Neural cell (in vitro differentiated cells): Measurements from ENCODE around the gene PEAK1. TPM values are rescaled to one million over a fixed set of nuclear protein-coding genes. Genes with fewer than 3 reads are reported as not detected.
"Not testable (repeated sequence)": the region's sequence is repeated elsewhere in the genome, so short reads cannot be mapped to it uniquely, and the experiment has no call there.

Source experiments
- H2AFZ ChIP-seq: fragments of 200-600, 300-800 bp; sonication (generic), shearing (Covaris generic); 2 replicates; pipeline ENCODE4 v1.6.0; 2014; ENCODE audit warnings: low read depth, mild to moderate bottlenecking, antibody characterized with exemption, low read length, moderate library complexity
- H3F3A ChIP-seq: fragments of 200-600 bp; shearing (Covaris generic); 2 replicates; pipeline ENCODE4 v1.6.1; 2016; ENCODE audit warnings: mild to moderate bottlenecking, moderate library complexity, mixed read lengths, antibody characterized with exemption, low read length; ENCODE audit not compliant: insufficient read depth, poor library complexity, severe bottlenecking
- H3K27ac ChIP-seq: fragments of 200-600, 300-800 bp; sonication (generic), shearing (Covaris generic); 2 replicates; pipeline ENCODE4 v1.5.1; 2014; ENCODE audit warnings: mild to moderate bottlenecking, low read length, moderate library complexity
- H3K27me3 ChIP-seq: fragments of 300-800, 200-600 bp; sonication (generic), shearing (Covaris generic); 2 replicates; pipeline ENCODE4 v1.6.0; 2014; ENCODE audit warnings: mild to moderate bottlenecking, low read depth, low read length, moderate library complexity; ENCODE audit not compliant: insufficient read depth
- H3K36me3 ChIP-seq: fragments of 300-800, 200-600 bp; sonication (generic), shearing (Covaris generic); 2 replicates; pipeline ENCODE4 v1.5.1; 2014; ENCODE audit warnings: mild to moderate bottlenecking, antibody characterized with exemption, low read length, moderate library complexity; ENCODE audit not compliant: insufficient read depth
- H3K4me2 ChIP-seq: fragments of 300-800, 200-600 bp; sonication (generic), shearing (Covaris generic); 2 replicates; pipeline ENCODE4 v1.6.0; 2014; ENCODE audit warnings: mild to moderate bottlenecking, low read length
- H3K4me3 ChIP-seq: fragments of 300-800, 200-600 bp; sonication (generic), shearing (Covaris generic); 2 replicates; pipeline ENCODE4 v1.5.1; 2014; ENCODE audit warnings: mild to moderate bottlenecking, low read length, moderate library complexity
- H3K79me2 ChIP-seq: fragments of 200-600 bp; shearing (Covaris generic); replicated peaks from 2 replicates; pipeline ENCODE4 v1.6.0; 2014; ENCODE audit warnings: mild to moderate bottlenecking, low read length, moderate library complexity; ENCODE audit not compliant: insufficient read depth
- H3K9ac ChIP-seq: fragments of 300-800, 200-600 bp; sonication (generic), shearing (Covaris generic); 2 replicates; pipeline ENCODE4 v1.6.1; 2016; ENCODE audit warnings: mild to moderate bottlenecking, low read length, mixed read lengths
- H3K9me2 ChIP-seq: fragments of 200-600 bp; shearing (Covaris generic); 2 replicates; pipeline ENCODE4 v1.6.1; 2016; ENCODE audit warnings: mild to moderate bottlenecking, low read length, mixed read lengths; ENCODE audit not compliant: insufficient read depth
- H3K9me3 ChIP-seq: fragments of 200-600, 300-800 bp; sonication (generic), shearing (Covaris generic); 2 replicates; pipeline ENCODE4 v1.6.1; 2016; ENCODE audit warnings: mild to moderate bottlenecking, mixed run types, low read length, moderate library complexity, mixed read lengths
- H4K20me1 ChIP-seq: fragments of 200-600 bp; shearing (Covaris generic); 2 replicates; pipeline ENCODE4 v1.6.1; 2016; ENCODE audit warnings: mild to moderate bottlenecking, mixed run types; ENCODE audit not compliant: insufficient read depth
- CTCF ChIP-seq: fragments of 450-650 bp; IDR thresholded peaks from 2 replicates; pipeline ENCODE4 v1.5.1; 2014; ENCODE audit warnings: antibody characterized with exemption, mild to moderate bottlenecking, moderate library complexity; ENCODE audit not compliant: poor library complexity, severe bottlenecking
- EP300 ChIP-seq: fragments of 450-650 bp; conservative IDR thresholded peaks from 2 replicates; pipeline ENCODE4 v1.6.1; 2014; ENCODE audit warnings: antibody characterized with exemption, mild to moderate bottlenecking, moderate library complexity; ENCODE audit not compliant: poor library complexity, severe bottlenecking
- EZH2 ChIP-seq: fragments of 200-600, 300-800 bp; shearing (Covaris generic), sonication (generic); IDR thresholded peaks from 2 replicates; pipeline ENCODE4 v1.6.1; 2014; ENCODE audit warnings: antibody characterized with exemption, low read length, borderline replicate concordance, mild to moderate bottlenecking; ENCODE audit not compliant: insufficient read depth, poor library complexity, severe bottlenecking
- MXI1 ChIP-seq: fragments of 450-650 bp; conservative IDR thresholded peaks from 2 replicates; pipeline ENCODE4 v1.6.1; 2014; ENCODE audit warnings: antibody characterized with exemption, mild to moderate bottlenecking; ENCODE audit not compliant: poor library complexity, severe bottlenecking
- POLR2AphosphoS5 ChIP-seq: IDR thresholded peaks from 2 replicates; pipeline ENCODE4 v1.6.1; 2012
- SMC3 ChIP-seq: fragments of 450-650 bp; conservative IDR thresholded peaks from 2 replicates; pipeline ENCODE4 v1.6.1; 2014; ENCODE audit warnings: antibody characterized with exemption, mild to moderate bottlenecking, moderate library complexity; ENCODE audit not compliant: poor library complexity
- TAF1 ChIP-seq: IDR thresholded peaks from 2 replicates; pipeline ENCODE4 v1.6.1; 2012; ENCODE audit warnings: low read depth
- polyA plus RNA-seq: library from polyadenylated mRNA; depleted of rRNA; stranded (reverse); fragments of >200 nt; gene quantifications from 2 replicates; pipeline ENCODE4 v1.2.3, GENCODE V29; 2014
- TF ChIP-seq, protein P1 (sequence below): IDR thresholded peaks from 2 replicates; pipeline ENCODE4 v1.6.1; 2012; ENCODE audit warnings: borderline replicate concordance

Gene PEAK1
- polyA plus RNA-seq, 1 donor from 2014 or later, result 5.8 TPM

DNA sequence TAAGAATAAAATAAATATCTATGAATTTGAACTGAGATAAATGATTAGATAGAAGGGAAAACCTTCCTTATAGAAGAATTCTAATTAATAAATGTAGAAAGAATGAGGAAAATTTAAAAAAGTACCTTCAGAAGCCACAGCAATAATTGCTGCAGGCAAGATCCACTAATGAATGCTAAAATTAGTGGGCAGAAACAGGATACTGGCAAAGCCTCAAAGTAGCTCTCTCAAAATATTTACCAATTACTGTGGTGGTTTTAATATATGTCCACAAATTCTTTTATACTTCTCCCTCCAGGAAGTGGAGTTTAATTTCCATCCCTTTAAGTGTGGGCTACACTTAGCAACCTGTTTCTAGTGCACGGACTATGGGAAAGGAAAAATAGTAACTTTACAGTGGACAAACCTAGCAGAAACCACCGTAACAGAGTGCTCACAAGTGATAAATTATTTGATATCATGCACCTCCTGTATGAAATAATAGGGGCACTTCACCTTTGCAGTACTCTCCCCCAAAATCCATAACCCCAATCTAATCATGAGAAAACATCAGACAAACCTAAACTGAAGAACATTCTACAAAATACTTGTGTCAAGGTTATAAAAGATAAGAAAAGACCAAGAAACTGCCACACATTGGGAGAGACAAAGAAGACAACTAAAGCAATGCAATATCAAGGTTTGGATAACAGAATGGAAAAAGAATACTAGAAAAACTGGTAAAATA, 6.8 kb downstream of the PEAK1 start:
- H3K9me3 ChIP-seq, result no peaks in the 10 kb centered on the region
- peaks cover 16% of the 10 kb centered on the region for H3K79me2 ChIP-seq
- H3K9me2 ChIP-seq, result no peaks in the 10 kb centered on the region
- H3K36me3 ChIP-seq, result no peaks in the 10 kb centered on the region
- H3K27me3 ChIP-seq, result no peaks in the 10 kb centered on the region
- H3K4me3 ChIP-seq, result no peak overlapping the region
- H4K20me1 ChIP-seq, result no peaks in the 10 kb centered on the region
- H3K9ac ChIP-seq, result no peak overlapping the region
- TF ChIP-seq TAF1, result no peak
- no peak overlapping the region for H3K27ac ChIP-seq
- H2AFZ ChIP-seq, result no peak overlapping the region
- no peak overlapping the region for H3K4me2 ChIP-seq
- H3F3A ChIP-seq, result no peaks in the 10 kb centered on the region

DNA sequence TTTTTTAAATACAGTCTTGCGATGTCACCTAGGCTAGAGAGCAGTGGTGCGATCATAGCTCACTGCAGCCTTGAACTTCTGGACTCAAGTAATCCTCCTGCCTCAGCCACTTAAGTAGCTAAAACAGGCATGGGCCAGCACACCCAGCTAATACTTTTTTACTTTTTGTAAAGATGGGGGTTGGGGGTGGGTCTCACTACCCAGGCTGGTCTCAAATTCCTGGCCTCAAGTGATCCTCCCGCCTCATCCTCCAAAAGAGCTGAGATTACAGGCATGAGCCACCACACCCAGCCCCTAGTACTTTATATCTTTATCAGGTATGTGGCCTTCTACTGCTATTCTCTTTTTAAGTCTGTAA, 8.3 kb downstream of the PEAK1 start:
- Histone ChIP-seq H3K9me3 (no peaks in the 10 kb centered on the region), H4K20me1 (no peaks in the 10 kb centered on the region), H3K79me2 (peaks cover 7% of the 10 kb centered on the region), H3F3A (no peaks in the 10 kb centered on the region), H2AFZ (no peak overlapping the region), H3K27ac (no peak overlapping the region), H3K36me3 (no peaks in the 10 kb centered on the region), H3K4me3 (no peak overlapping the region), H3K27me3 (no peaks in the 10 kb centered on the region), H3K9me2 (no peaks in the 10 kb centered on the region), H3K4me2 (no peak overlapping the region), H3K9ac (no peak overlapping the region)
- TF ChIP-seq, protein P1, sequence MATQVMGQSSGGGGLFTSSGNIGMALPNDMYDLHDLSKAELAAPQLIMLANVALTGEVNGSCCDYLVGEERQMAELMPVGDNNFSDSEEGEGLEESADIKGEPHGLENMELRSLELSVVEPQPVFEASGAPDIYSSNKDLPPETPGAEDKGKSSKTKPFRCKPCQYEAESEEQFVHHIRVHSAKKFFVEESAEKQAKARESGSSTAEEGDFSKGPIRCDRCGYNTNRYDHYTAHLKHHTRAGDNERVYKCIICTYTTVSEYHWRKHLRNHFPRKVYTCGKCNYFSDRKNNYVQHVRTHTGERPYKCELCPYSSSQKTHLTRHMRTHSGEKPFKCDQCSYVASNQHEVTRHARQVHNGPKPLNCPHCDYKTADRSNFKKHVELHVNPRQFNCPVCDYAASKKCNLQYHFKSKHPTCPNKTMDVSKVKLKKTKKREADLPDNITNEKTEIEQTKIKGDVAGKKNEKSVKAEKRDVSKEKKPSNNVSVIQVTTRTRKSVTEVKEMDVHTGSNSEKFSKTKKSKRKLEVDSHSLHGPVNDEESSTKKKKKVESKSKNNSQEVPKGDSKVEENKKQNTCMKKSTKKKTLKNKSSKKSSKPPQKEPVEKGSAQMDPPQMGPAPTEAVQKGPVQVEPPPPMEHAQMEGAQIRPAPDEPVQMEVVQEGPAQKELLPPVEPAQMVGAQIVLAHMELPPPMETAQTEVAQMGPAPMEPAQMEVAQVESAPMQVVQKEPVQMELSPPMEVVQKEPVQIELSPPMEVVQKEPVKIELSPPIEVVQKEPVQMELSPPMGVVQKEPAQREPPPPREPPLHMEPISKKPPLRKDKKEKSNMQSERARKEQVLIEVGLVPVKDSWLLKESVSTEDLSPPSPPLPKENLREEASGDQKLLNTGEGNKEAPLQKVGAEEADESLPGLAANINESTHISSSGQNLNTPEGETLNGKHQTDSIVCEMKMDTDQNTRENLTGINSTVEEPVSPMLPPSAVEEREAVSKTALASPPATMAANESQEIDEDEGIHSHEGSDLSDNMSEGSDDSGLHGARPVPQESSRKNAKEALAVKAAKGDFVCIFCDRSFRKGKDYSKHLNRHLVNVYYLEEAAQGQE, result no peak
- no peak for TF ChIP-seq POLR2AphosphoS5
- no peak for TF ChIP-seq EP300

DNA sequence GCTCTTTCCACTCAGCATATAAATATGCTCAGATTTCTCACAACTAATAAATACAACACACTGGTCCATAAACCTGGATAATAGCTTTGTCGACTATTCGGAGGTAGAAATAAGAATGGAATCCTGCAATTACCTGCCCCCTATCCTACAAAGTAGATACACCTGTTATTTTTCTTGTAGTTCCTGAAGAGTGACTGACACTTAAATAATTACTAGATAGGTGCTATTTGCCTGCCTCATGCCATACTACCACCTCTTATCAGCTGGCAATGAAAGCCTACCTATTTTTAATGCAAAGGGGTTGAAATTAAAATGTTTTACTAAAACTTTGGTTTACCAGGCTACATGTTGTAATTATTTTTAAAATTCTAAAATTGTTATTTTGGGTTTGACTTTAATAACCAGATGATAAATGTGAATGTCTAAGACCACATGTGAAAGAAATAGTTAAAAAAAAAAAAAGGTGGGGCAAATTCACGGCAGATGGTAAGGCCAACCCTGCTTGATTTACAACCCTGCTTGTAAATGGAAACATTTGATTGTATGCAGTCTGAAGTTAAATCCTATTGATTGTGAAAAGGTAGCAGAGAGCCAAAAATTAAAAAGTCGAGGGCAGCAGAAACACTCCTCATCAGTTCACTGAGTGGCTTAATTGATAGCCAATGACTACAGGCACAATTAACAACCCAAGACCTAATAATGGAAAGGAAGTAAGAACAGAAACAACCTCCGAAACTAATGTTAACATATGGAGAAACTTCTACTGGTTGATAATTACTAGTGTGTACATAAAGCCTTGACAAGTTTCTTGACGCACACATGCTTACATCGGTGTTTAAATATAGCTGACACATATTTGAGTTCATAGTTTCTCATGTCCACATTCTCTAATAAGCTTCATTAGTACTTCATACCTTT, 8.9 kb downstream of the PEAK1 start:
- H3K4me3 ChIP-seq, result no peak overlapping the region
- no peaks in the 10 kb centered on the region for H3K27me3 ChIP-seq
- TF ChIP-seq, protein P1, result no peak
- TF ChIP-seq POLR2AphosphoS5 (no peak), CTCF (no peak), MXI1 (no peak), EZH2 (no peak), SMC3 (no peak), TAF1 (no peak)
- no peaks in the 10 kb centered on the region for H3K36me3 ChIP-seq
- no peaks in the 10 kb centered on the region for H3F3A ChIP-seq
- H3K9me2 ChIP-seq, result no peaks in the 10 kb centered on the region
- no peak overlapping the region for H3K9ac ChIP-seq
- H3K79me2 ChIP-seq, result peaks cover 5% of the 10 kb centered on the region
- no peak overlapping the region for H3K27ac ChIP-seq
- no peaks in the 10 kb centered on the region for H3K9me3 ChIP-seq
- H4K20me1 ChIP-seq, result no peaks in the 10 kb centered on the region
- no peak overlapping the region for H3K4me2 ChIP-seq
- no peak overlapping the region for H2AFZ ChIP-seq

- not testable (repeated sequence) for H3K27me3 ChIP-seq, H3K79me2 ChIP-seq, H3K4me2 ChIP-seq, H3K9me2 ChIP-seq, H2AFZ ChIP-seq, H3K36me3 ChIP-seq, H3F3A ChIP-seq, H3K4me3 ChIP-seq, H3K27ac ChIP-seq, H3K9me3 ChIP-seq, H3K9ac ChIP-seq, H4K20me1 ChIP-seq
These were observed 9.8 kb downstream of the PEAK1 start for GRCh38 chr15:77410157-77410500.
